ENCODE results near the gene SLC35D3. TPM values are rescaled to one million over a fixed set of nuclear protein-coding genes. Genes with fewer than 3 reads are reported as not detected.
"Not testable (repeated sequence)": the region's sequence is repeated elsewhere in the genome, so short reads cannot be mapped to it uniquely, and the experiment has no call there.

The SLC35D3 gene
- total RNA-seq, 1 donor from 2014 or later = 0.10 TPM

DNA sequence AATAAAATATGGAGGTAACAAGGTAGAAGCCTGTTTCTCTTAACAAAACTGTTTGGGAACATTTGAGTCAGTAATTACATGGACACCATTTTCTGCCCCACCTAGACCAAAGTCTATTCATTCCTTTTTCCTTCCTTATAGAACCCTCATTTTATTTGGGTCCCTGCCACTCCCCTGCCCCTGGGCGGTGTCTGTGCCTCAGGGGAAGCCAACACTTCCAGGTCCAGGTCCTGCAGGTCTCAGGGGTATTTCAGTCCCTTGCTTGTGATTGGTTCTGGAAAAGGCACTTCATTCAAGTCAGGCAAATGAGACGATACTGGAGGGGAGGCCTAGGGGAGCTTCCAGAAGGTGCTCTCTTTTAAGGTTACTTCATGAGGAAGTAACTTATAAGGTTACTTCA, 42.3 kb downstream of the SLC35D3 start:
- DNase-seq = no peak

GRCh38 chr6:136967876-136968752, 46.0 kb downstream of the SLC35D3 start:
- DNase-seq = no peak

- DNase-seq = no peak
Measured at GRCh38 chr6:136968837-136969236, 46.7 kb downstream of the SLC35D3 start.

DNA sequence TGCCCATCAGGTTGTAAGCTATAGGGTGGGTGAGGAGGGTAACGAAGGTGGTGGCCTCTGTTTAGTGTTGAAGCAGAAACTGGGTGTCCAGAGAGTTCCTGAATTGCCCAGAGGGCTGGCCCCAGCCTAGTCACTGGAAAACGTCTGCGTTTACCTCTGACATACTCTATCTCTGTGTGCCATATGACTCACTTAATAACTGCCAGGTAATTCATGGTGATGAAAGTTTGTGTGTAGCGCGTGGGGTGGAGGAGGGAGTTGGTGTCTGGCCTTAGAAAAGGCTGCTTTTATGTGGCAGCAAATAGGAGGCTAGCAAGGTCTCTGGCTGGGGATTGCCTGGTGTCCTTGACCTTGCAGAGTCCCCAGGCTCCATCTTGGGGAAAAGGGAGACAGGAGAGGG, 47.3 kb downstream of the SLC35D3 start:
- no peak for DNase-seq

DNA sequence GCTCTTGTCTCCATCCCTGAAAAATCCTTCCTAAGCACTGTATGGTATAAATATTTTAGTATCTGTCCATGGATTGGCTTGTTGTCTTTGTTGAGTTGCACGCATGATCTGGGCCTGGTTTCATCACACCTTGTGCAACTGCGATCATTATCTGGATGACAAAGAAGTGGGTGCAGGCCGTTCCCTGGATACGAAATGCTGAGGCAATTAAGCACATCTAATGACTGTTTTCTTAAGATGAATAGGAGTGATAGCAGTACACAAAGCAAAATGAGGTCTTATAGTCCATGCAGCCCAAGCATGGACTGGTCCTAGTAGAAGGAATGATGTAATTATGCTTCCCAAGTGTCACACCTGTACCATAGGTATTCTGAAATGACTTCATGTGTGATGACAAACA, 47.8 kb downstream of the SLC35D3 start:
- DNase-seq = no peak

GRCh38 chr6:136971609-136972008, 49.5 kb downstream of the SLC35D3 start:
- no peak for DNase-seq

DNA sequence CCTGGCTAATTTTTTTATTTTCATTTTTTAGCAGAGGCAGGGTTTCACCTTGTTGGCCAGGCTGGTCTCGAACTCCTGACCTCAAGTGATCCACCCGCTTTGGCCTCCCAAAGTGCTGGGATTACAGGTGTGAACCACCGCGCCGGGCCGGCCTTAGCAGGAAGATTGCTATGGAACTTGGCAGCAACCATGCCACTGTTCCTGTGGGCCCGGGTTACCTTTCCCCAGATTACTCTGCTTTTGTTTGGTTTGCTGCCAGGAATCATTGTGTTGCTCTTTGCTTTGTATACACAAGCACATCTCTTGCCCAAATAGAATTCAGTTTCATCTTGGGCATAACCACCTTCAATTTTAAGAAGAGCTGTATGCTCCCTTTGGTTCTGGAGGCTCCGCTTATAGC, 51.7 kb downstream of the SLC35D3 start:
- DNase-seq = not testable (repeated sequence)

Small RNA genes lying within 50 kb of the gene (small RNA-seq; reads per million reads assigned to genes)
- gene RF00019 (ENCODE audit: low replicate concordance) (not detected), gene RPL35AP3 (ENCODE audit: low replicate concordance) (not detected)

Other genes starting within 250 kb of the SLC35D3 start
- gene MAP3K5, start 129.8 kb upstream of the SLC35D3 start, total RNA-seq = 17.0 TPM
- 6.8 TPM for gene PEX7, start 99.7 kb upstream of the SLC35D3 start, total RNA-seq
- gene IL20RA, start 122.7 kb downstream of the SLC35D3 start, total RNA-seq = 10.7 TPM

Measured in skin of body (tissue), 3 donors.